NCI-H2171 (cell line): Measurements from ENCODE around the gene SEMA5A.

Source experiments
- DNase-seq: peaks from one replicate; lab custom pipeline; 2025; lab: John Stamatoyannopoulos, UW

Gene SEMA5A

GRCh38 chr5:9545992-9546851 lies at the start of gene SEMA5A:
Gene SEMA5A, minus strand, starts transcription at chr5:9546075. Its CDS starts 166,129 bp downstream, at chr5:9379946.
- peak; percentile 1 for DNase-seq

GRCh38 chr5:9594913-9595312 lies 49.0 kb upstream of the SEMA5A start:
- no peak for DNase-seq

- no peak for DNase-seq
Observed at GRCh38 chr5:9589049-9589835, 43.4 kb upstream of the SEMA5A start.

GRCh38 chr5:9588254-9588653 lies 42.4 kb upstream of the SEMA5A start:
- DNase-seq = no peak

GRCh38 chr5:9587135-9587534 lies 41.3 kb upstream of the SEMA5A start:
- no peak for DNase-seq

GRCh38 chr5:9582406-9582805 lies 36.5 kb upstream of the SEMA5A start:
- no peak for DNase-seq

GRCh38 chr5:9573796-9574195 lies 27.9 kb upstream of the SEMA5A start:
- no peak for DNase-seq

GRCh38 chr5:9572246-9572645 lies 26.4 kb upstream of the SEMA5A start:
- no peak for DNase-seq

GRCh38 chr5:9570876-9571275 lies 25.0 kb upstream of the SEMA5A start:
- DNase-seq = no peak

GRCh38 chr5:9567039-9567438 lies 21.2 kb upstream of the SEMA5A start:
- no peak for DNase-seq

- DNase-seq = no peak
Observed at GRCh38 chr5:9564752-9565151, 18.9 kb upstream of the SEMA5A start.

GRCh38 chr5:9562141-9562540 lies 16.3 kb upstream of the SEMA5A start:
- no peak for DNase-seq

- DNase-seq = no peak
Observed at GRCh38 chr5:9559965-9560364, 14.1 kb upstream of the SEMA5A start.

- DNase-seq = no peak
Observed at GRCh38 chr5:9558319-9558965, 12.6 kb upstream of the SEMA5A start.

GRCh38 chr5:9557696-9558095 lies 11.8 kb upstream of the SEMA5A start:
- no peak for DNase-seq

GRCh38 chr5:9555961-9556360 lies 10.1 kb upstream of the SEMA5A start:
- DNase-seq = no peak

- no peak for DNase-seq
Observed at GRCh38 chr5:9554122-9554521, 8.2 kb upstream of the SEMA5A start.

GRCh38 chr5:9553561-9553960 lies 7.7 kb upstream of the SEMA5A start:
- no peak for DNase-seq

GRCh38 chr5:9551567-9552537 lies 6.0 kb upstream of the SEMA5A start:
- DNase-seq = no peak

GRCh38 chr5:9549941-9550340 lies 4.1 kb upstream of the SEMA5A start:
- no peak for DNase-seq

- DNase-seq = no peak
Observed at GRCh38 chr5:9547122-9547947, 1.5 kb upstream of the SEMA5A start.
